OCI-LY7 (cell line): ENCODE measurements around the gene PNPLA6. TPM values are rescaled to one million over a fixed set of nuclear protein-coding genes. Genes with fewer than 3 reads are reported as not detected.
A peak's percentile ranks its signal among the peaks of the same experiment; 100 is the strongest.

ENCODE experiments used
- BruUV-seq: library from RNA; stranded (reverse); fragments of 400-500 nt; replicated peaks from 2 replicates; lab custom pipeline; 2021; lab: Mats Ljungman, UMichigan
- CTCF ChIA-PET: fragments of 300-600 bp; sonication (Branson Sonifier 250); formaldehyde crosslinking; loops from one replicate; lab custom pipeline; 2022; ENCODE audit warnings: antibody characterized with exemption; ENCODE audit not compliant: unreplicated experiment; lab: Charles Lee
- POLR2A ChIA-PET: fragments of 300-600 bp; sonication (Branson Sonifier 250); formaldehyde crosslinking; loops from one replicate; lab custom pipeline; 2022; ENCODE audit warnings: antibody characterized with exemption; lab: Charles Lee
- DNase-seq: peaks from one replicate; pipeline ENCODE4 v3.0.0-alpha.2; 2015; ENCODE audit warnings: low spot score
- H2AFZ ChIP-seq: fragments of 200-600 bp; sonication (generic), shearing (Covaris generic); 2 replicates; pipeline ENCODE4 v1.6.1; 2014; ENCODE audit warnings: mild to moderate bottlenecking, antibody characterized with exemption, low read length, moderate library complexity
- H3K27ac ChIP-seq: fragments of 200-600 bp; sonication (generic); 2 replicates; pipeline ENCODE4 v1.5.1; 2014; ENCODE audit warnings: mixed run types, low read depth, mild to moderate bottlenecking, moderate library complexity, low read length, inconsistent platforms; ENCODE audit not compliant: poor library complexity, severe bottlenecking
- H3K36me3 ChIP-seq: fragments of 200-600 bp; sonication (generic); 2 replicates; pipeline ENCODE4 v1.6.1; 2014; ENCODE audit warnings: mild to moderate bottlenecking, antibody characterized with exemption, low read length, moderate library complexity, mixed read lengths; ENCODE audit not compliant: insufficient read depth
- H3K4me1 ChIP-seq: fragments of 200-600 bp; sonication (generic); 2 replicates; pipeline ENCODE4 v1.5.1; 2014; ENCODE audit warnings: mild to moderate bottlenecking, low read length; ENCODE audit not compliant: insufficient read depth, poor library complexity, severe bottlenecking
- H3K4me2 ChIP-seq: fragments of 200-600 bp; sonication (generic); 2 replicates; pipeline ENCODE4 v1.6.1; 2014; ENCODE audit warnings: mild to moderate bottlenecking, low read length
- H3K4me3 ChIP-seq: fragments of 200-600 bp; sonication (generic); 2 replicates; pipeline ENCODE4 v1.5.1; 2014; ENCODE audit warnings: mild to moderate bottlenecking, low read depth, low read length; ENCODE audit not compliant: poor library complexity, severe bottlenecking
- H3K79me2 ChIP-seq: fragments of 200-600 bp; sonication (generic); 2 replicates; pipeline ENCODE4 v1.6.1; 2016; ENCODE audit warnings: low read depth, mild to moderate bottlenecking, low read length, moderate library complexity, mixed read lengths; ENCODE audit not compliant: insufficient read depth
- H3K9me2 ChIP-seq: fragments of 200-600 bp; sonication (generic); 2 replicates; pipeline ENCODE4 v1.6.1; 2016; ENCODE audit warnings: mild to moderate bottlenecking, low read length, mixed read lengths; ENCODE audit not compliant: insufficient read depth
- H3K9me3 ChIP-seq: fragments of 200-600 bp; sonication (generic); 2 replicates; pipeline ENCODE4 v1.6.1; 2014; ENCODE audit warnings: mild to moderate bottlenecking, mixed run types, low read length, mixed read lengths
- H4K20me1 ChIP-seq: fragments of 200-600 bp; sonication (generic); 2 replicates; pipeline ENCODE4 v1.6.1; 2014; ENCODE audit warnings: mild to moderate bottlenecking, antibody characterized with exemption, low read length, moderate library complexity, mixed read lengths; ENCODE audit not compliant: insufficient read depth
- CTCF ChIP-seq: fragments of 200-600 bp; sonication (generic); conservative IDR thresholded peaks from 2 replicates; pipeline ENCODE4 v1.5.1; 2014; ENCODE audit warnings: mild to moderate bottlenecking, antibody characterized with exemption, low read length, moderate library complexity, mixed read lengths
- EZH2phosphoT487 ChIP-seq: fragments of 200-600 bp; sonication (generic); IDR thresholded peaks from 2 replicates; pipeline ENCODE4 v1.6.1; 2018; ENCODE audit warnings: low read depth, borderline replicate concordance, mild to moderate bottlenecking, mixed run types, antibody characterized with exemption, low read length, moderate library complexity, mixed read lengths
- intact Hi-C: fragments of 100-400 bp; cut with micrococcal nuclease; formaldehyde crosslinking; loops from one replicate; pipeline ENCODE4 v1.10.0; 2022; ENCODE audit not compliant: unreplicated experiment
- total RNA-seq, 2 experiments: library from RNA; depleted of rRNA in 1 of 2; stranded (reverse); fragments of >200 nt in 1 of 2; shearing (Covaris generic) in 1 of 2; gene quantifications; 2 replicates each; pipeline ENCODE4 v1.2.3, GENCODE V29; 2014 to 2022

The PNPLA6 gene
- total RNA-seq, 2 experiments from 2014 or later, result 50.6 to 92.4 TPM

GRCh38 chr19:7488736-7489353 is 46.7 kb upstream of the PNPLA6 start, which contains the start of gene PEX11G:
TSS of gene PEX11G (minus strand) at chr19:7489035. CDS start at chr19:7489010, 25 bp downstream.
- peaks cover 4% of the 10 kb centered on the region for H3K4me1 ChIP-seq
- no peaks in the 10 kb centered on the region for H3K9me3 ChIP-seq
- POLR2A ChIA-PET, result no interaction called here
- H3K27ac ChIP-seq, result no peak within 1 kb of the TSS
- H3K9me2 ChIP-seq, result no peaks in the 10 kb centered on the region
- peak within 1 kb of the TSS; percentile 67 for H3K4me3 ChIP-seq
- CTCF ChIA-PET, result no interaction called here
- H3K36me3 ChIP-seq, result no peaks in the 10 kb centered on the region
- H2AFZ ChIP-seq, result peak within 1 kb of the TSS; percentile 80
- H3K79me2 ChIP-seq, result no peaks in the 10 kb centered on the region
- peak; percentile 80 for DNase-seq
- intact Hi-C loops, result no loop called here
- peak within 1 kb of the TSS; percentile 61 for H3K4me2 ChIP-seq
- BruUV-seq, result no TSS peak
- H4K20me1 ChIP-seq, result no peaks in the 10 kb centered on the region
- TF ChIP-seq CTCF (no peak), EZH2phosphoT487 (no peak)

- no peak overlapping the region for H3K27ac ChIP-seq
- H3K36me3 ChIP-seq, result no peaks in the 10 kb centered on the region
- peak overlapping the region; percentile 61; the same call in 1 of the 2 replicates for H3K4me2 ChIP-seq
- no peak overlapping the region for H3K4me3 ChIP-seq
- peak overlapping the region; percentile 80; the same call in 1 of the 2 replicates for H2AFZ ChIP-seq
- H3K9me3 ChIP-seq, result no peaks in the 10 kb centered on the region
- peaks cover 4% of the 10 kb centered on the region for H3K4me1 ChIP-seq
- POLR2A ChIA-PET, result interaction anchor here (0.6 kb wide), 1 partner anchor 204 kb away, joined by 3 read pairs; no protein-coding TSS in a partner anchor
- no peaks in the 10 kb centered on the region for H3K9me2 ChIP-seq
- no TSS peak for BruUV-seq
- DNase-seq, result no peak
- TF ChIP-seq EZH2phosphoT487, result no peak
- no peak for TF ChIP-seq CTCF
- H4K20me1 ChIP-seq, result no peaks in the 10 kb centered on the region
- CTCF ChIA-PET, result interaction anchor here (0.6 kb wide), 1 partner anchor 169 kb away, joined by 3 read pairs; no protein-coding TSS in a partner anchor
- no peaks in the 10 kb centered on the region for H3K79me2 ChIP-seq
- intact Hi-C loops, result no loop called here
Measured at GRCh38 chr19:7489609-7490044, 45.9 kb upstream of the PNPLA6 start.

- Histone ChIP-seq H3K4me1 (peaks cover 4% of the 10 kb centered on the region), H2AFZ (no peak overlapping the region), H3K9me3 (no peaks in the 10 kb centered on the region), H3K4me2 (no peak overlapping the region), H3K27ac (no peak overlapping the region), H3K4me3 (no peak overlapping the region), H3K9me2 (no peaks in the 10 kb centered on the region), H4K20me1 (no peaks in the 10 kb centered on the region), H3K36me3 (no peaks in the 10 kb centered on the region), H3K79me2 (no peaks in the 10 kb centered on the region)
- no peak for DNase-seq
- intact Hi-C loops, result no loop called here
- ChIA-PET CTCF (no interaction called here), POLR2A (interaction anchor here (0.7 kb wide), 1 partner anchor 235 kb away, joined by 3 read pairs; no protein-coding TSS in a partner anchor)
- TF ChIP-seq EZH2phosphoT487, result no peak
- no peak for TF ChIP-seq CTCF
- BruUV-seq, result no TSS peak
Measured at GRCh38 chr19:7492142-7492541, 43.4 kb upstream of the PNPLA6 start.
